ENCODE results near the gene ADNP.

The ADNP gene

DNA sequence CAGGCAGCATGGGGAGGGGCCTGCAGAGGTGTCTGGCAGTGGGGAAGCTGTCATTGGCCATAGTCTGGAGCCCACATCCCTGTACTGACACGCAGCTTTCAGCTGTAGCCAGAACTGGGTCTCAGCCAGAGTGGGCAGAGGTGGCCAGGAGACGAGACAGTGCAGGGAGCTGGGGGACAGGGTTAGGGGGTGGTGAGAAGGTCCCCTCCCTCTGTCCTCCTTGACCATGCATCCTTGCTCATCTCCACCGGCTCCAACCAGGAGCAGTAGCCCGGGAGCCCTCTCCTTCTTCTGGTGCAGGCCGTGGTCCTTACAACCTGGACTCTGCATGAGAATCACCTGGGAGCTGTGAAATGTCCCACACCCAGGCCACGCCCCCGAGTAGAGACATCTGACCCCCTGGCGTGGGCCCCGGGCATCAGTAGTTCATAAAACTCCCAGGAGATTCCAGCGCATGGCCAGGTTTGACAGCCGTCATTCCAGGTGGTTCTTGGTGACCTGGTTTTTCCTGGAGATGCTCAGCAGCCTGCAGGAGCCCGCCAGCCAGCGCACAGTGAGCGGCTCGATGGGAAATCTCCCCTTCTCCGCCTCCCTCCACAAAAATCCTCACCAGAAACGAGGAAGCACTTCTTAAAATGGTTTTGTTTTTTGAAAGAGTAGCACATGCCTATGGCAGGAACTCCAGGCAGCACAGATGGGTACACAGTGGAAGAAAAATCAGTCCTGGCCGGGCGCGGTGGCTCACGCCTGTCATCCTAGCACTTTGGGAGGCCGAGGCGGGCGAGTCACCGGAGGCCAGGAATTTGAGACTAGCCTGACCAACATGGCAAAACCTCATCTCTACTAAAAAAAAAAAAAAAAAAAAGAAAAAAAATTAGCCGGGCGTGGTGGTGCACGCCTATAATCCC is 56.2 kb downstream of the ADNP start:
- no peak for TF ChIP-seq Cebpa-rat (IDR thresholded peaks at IDR 0.05)

GRCh38 chr20:50874111-50874757 is 57.0 kb downstream of the ADNP start:
- Histone ChIP-seq H3K27me3 (no peaks in the 10 kb centered on the region), H3K4me1 (peaks cover 59% of the 10 kb centered on the region), H3K9ac (0 out of 2 replicates have a peak overlapping the region, but pooled peaks have one; percentile 66), H4K20me1 (no peaks in the 10 kb centered on the region), H3K9me3 (no peaks in the 10 kb centered on the region), H3K27ac (peak overlapping the region; percentile 89), H3K4me2 (peak overlapping the region; percentile 82), H3K36me3 (peaks cover 58% of the 10 kb centered on the region), H3K4me3 (no peak overlapping the region)
- no peak for TF ChIP-seq Cebpa-rat (IDR thresholded peaks at IDR 0.05)

More for the DNA sequence above, 56.2 kb downstream of the ADNP start:
- no peaks in the 10 kb centered on the region for H3K27me3 ChIP-seq
- H3K36me3 ChIP-seq, result peaks cover 62% of the 10 kb centered on the region
- no peaks in the 10 kb centered on the region for H4K20me1 ChIP-seq
- peak overlapping the region; percentile 89 for H3K27ac ChIP-seq
- H3K9me3 ChIP-seq, result no peaks in the 10 kb centered on the region
- no peak overlapping the region for H3K9ac ChIP-seq
- H3K4me3 ChIP-seq, result no peak overlapping the region
- peak overlapping the region; percentile 82; the same call in 1 of the 2 replicates for H3K4me2 ChIP-seq
- H3K4me1 ChIP-seq, result peaks cover 51% of the 10 kb centered on the region

DNA sequence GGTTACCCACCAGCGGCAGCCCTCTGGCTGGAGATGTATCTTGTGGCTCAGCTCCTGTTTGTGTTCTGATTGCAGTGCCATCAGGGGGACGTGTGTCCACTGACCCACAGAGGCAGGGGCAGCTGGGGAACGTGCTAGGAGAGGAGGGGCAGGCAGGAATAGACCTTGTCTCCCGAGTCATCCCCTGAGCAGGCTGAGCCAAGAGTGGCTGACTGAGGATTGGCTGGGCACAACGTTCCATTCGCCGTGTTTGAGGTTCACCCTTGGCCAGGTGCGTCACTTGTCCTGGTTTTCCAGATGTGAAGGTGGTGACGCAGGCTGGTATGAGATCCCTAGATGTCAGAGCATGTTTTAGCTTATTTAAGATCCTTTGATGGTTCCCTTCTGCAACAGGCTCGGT is 57.7 kb downstream of the ADNP start:
- Histone ChIP-seq H3K27ac (peak overlapping the region; percentile 89), H3K4me1 (peaks cover 65% of the 10 kb centered on the region), H4K20me1 (no peaks in the 10 kb centered on the region), H3K4me3 (no peak overlapping the region), H3K9me3 (no peaks in the 10 kb centered on the region), H3K27me3 (no peaks in the 10 kb centered on the region), H3K4me2 (peak overlapping the region; percentile 82), H3K36me3 (peaks cover 58% of the 10 kb centered on the region), H3K9ac (peak overlapping the region; percentile 66)
- no peak for TF ChIP-seq Cebpa-rat (IDR thresholded peaks at IDR 0.05)

- TF ChIP-seq Cebpa-rat (IDR thresholded peaks at IDR 0.05), result no peak
- H3K9ac ChIP-seq, result peak overlapping the region; percentile 66
These were observed 58.4 kb downstream of the ADNP start for GRCh38 chr20:50872560-50873425.

DNA sequence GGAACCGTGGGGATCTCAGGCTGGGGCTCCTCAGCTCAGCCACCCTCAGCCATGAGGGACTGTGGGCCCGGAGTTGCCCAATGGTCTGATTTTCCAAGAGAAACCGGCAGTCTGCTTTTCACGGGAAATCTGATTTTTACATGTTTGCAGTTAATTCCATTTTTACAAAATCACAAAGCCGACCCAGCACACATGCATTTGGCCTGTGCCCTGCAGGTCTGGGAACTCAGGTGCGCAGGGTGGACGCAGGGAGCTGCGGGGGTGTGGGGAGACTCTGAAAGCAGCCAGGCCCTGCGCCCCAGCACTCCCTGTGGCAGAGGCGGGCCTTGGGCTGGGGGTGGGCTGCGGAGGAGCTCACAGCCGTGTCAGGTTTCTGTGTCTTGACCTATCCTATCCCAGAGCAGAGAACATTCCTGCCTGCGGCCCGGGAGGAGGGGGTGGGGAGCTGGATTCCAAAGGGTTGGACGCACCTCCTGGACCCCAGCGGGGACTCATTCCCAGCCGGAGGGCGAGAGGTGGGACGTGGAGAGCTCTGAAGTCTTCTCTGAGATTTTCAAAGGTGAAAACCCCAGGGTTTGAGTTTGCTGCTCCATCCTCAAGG is 60.6 kb downstream of the ADNP start:
- Histone ChIP-seq H3K4me2 (peak overlapping the region; percentile 82), H3K27ac (peak overlapping the region; percentile 89), H3K27me3 (no peaks in the 10 kb centered on the region), H3K4me3 (no peak overlapping the region), H3K9me3 (no peaks in the 10 kb centered on the region), H3K36me3 (peaks cover 58% of the 10 kb centered on the region), H3K9ac (peak overlapping the region; percentile 70), H4K20me1 (no peaks in the 10 kb centered on the region), H3K4me1 (peaks cover 69% of the 10 kb centered on the region)
- TF ChIP-seq Cebpa-rat (IDR thresholded peaks at IDR 0.05), result no peak

More at GRCh38 chr20:50872560-50873425, 58.4 kb downstream of the ADNP start:
- Histone ChIP-seq H3K27me3 (no peaks in the 10 kb centered on the region), H3K36me3 (peaks cover 58% of the 10 kb centered on the region), H4K20me1 (no peaks in the 10 kb centered on the region), H3K4me3 (no peak overlapping the region), H3K27ac (peak overlapping the region; percentile 89), H3K4me2 (peak overlapping the region; percentile 82), H3K4me1 (peaks cover 69% of the 10 kb centered on the region), H3K9me3 (no peaks in the 10 kb centered on the region)

DNA sequence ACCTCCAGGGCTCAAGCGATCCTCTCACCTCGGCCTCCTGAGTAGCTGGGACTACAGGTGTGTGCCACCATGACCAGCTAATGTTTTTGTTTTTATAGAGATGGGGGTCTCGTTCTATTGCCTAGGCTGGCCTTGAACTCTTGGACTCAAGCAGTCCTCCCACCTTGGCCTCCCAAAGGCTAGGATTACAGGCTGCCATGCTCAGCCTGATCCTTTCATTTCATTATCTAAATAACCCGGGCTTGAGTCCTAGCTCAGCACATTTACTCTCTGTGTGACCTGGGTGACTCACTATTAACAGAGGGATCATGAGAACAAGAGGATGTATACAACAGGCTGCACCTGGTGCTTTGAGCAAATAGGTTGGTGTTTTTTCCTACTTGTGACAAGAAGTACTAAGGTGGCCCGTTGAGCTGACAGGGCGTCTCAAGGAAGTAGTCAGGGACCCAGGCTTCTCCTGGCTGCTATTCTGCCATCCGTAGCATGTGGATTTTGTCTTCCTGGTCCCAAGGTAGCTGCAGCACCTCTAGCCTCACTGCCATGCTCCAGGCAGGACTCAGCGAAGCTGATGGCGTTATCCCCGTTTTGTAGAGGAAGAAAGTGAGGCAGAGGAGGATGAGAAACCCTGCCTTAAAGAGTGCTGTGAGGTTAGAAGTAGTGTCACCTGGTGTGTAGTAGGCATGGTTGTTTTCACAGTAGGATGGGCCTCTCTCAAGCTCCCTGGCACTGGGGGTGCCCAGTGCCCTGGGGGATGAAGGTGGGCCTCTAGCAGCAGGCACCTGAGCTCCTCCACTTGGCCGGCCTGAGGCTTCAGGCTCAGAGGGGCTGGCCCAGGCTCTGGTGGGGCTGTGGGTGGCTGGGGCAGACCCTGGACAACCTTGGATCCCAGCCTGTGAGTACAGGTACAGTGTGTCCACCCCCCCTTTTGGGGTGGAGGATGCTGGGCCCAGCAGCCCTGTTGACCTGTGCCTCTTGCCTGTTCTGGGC is 62.4 kb downstream of the ADNP start:
- Histone ChIP-seq H3K27ac (peak overlapping the region; percentile 72), H3K9me3 (no peaks in the 10 kb centered on the region), H3K4me1 (peaks cover 56% of the 10 kb centered on the region), H3K4me3 (no peak overlapping the region), H3K27me3 (no peaks in the 10 kb centered on the region), H4K20me1 (no peaks in the 10 kb centered on the region), H3K9ac (no peak overlapping the region), H3K36me3 (peaks cover 58% of the 10 kb centered on the region), H3K4me2 (peak overlapping the region; percentile 11; the same call in 1 of the 2 replicates)
- no peak for TF ChIP-seq Cebpa-rat (IDR thresholded peaks at IDR 0.05)

DNA sequence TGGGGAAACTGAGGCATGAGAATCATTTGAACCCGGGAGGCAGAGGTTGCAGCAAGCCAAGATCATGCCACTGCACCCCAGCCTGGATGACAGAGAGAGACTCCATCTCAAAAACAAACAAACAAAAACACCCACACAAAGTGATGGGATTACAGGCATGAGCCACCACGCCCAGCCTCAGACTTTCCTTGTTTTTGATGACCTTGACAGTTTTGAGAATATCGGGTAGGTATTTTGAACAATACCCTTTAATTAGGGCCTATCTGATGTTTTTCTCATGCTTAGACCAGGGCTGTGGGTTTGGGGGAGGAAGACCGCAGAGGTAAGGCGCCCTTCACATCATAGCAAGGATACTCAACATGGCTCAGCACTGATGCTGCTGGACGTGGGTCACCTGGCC is 63.4 kb downstream of the ADNP start:
- H3K9me3 ChIP-seq, result no peaks in the 10 kb centered on the region
- no peak overlapping the region for H3K9ac ChIP-seq

DNA sequence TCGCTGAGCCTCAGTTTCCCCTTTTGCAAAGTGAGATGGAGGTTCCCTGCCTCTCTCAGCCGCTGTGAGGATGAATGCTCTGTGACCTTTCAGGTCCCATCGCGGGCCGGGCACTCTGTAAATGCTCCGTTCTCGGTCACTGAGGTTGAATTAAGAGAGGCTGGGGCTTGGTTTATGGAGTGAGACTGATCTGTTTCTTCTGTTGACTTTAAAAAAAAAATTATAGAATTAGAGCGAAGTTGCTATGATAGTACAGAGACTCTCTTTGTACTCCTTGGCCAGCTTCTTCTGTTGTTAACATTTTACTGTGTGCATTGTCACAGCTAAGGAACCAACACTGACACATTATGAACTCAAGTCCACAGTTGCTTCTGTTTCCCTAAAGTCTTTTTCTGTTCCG is 64.4 kb downstream of the ADNP start:
- Histone ChIP-seq H3K9ac (no peak overlapping the region), H3K27ac (no peak overlapping the region), H3K4me3 (no peak overlapping the region), H3K9me3 (no peaks in the 10 kb centered on the region), H4K20me1 (0 out of 2 replicates have a peak, but pooled peaks cover 5% of the 10 kb centered on the region), H3K27me3 (no peaks in the 10 kb centered on the region), H3K36me3 (peaks cover 77% of the 10 kb centered on the region), H3K4me1 (peaks cover 36% of the 10 kb centered on the region), H3K4me2 (no peak overlapping the region)
- TF ChIP-seq Cebpa-rat (IDR thresholded peaks at IDR 0.05), result no peak

More for the DNA sequence above, 63.4 kb downstream of the ADNP start:
- H3K27me3 ChIP-seq, result no peaks in the 10 kb centered on the region
- H3K27ac ChIP-seq, result no peak overlapping the region
- peaks cover 46% of the 10 kb centered on the region for H3K4me1 ChIP-seq
- no peak for TF ChIP-seq Cebpa-rat (IDR thresholded peaks at IDR 0.05)
- H3K4me3 ChIP-seq, result no peak overlapping the region
- H4K20me1 ChIP-seq, result no peaks in the 10 kb centered on the region
- peaks cover 67% of the 10 kb centered on the region for H3K36me3 ChIP-seq
- H3K4me2 ChIP-seq, result no peak overlapping the region

All from BLaER1 (cell line).